Calu3 (cell line): Measurements from ENCODE around the gene SLC16A9. TPM values are rescaled to one million over a fixed set of nuclear protein-coding genes. Genes with fewer than 3 reads are reported as not detected.
"Not testable (repeated sequence)": the region's sequence is repeated elsewhere in the genome, so short reads cannot be mapped to it uniquely, and the experiment has no call there.

ENCODE experiments used
- BruUV-seq: library from RNA; stranded (reverse); fragments of 400-500 nt; replicated peaks from 2 replicates; lab custom pipeline; 2021; lab: Mats Ljungman, UMichigan
- CTCF ChIA-PET: fragments of 300-600 bp; sonication (Branson Sonifier 250); formaldehyde crosslinking; loops from one replicate; lab custom pipeline; 2022; ENCODE audit warnings: antibody characterized with exemption; lab: Charles Lee
- DNase-seq: peaks from one replicate; pipeline ENCODE4 v3.0.0; 2022
- H3K27ac Mint-ChIP-seq: one replicate; pipeline ENCODE4 v1.8.0; 2022; ENCODE audit warnings: mixed read lengths; ENCODE audit not compliant: unreplicated experiment
- H3K27me3 Mint-ChIP-seq: one replicate; pipeline ENCODE4 v1.8.0; 2022; ENCODE audit warnings: mixed read lengths; ENCODE audit not compliant: unreplicated experiment
- H3K36me3 Mint-ChIP-seq: one replicate; pipeline ENCODE4 v1.8.0; 2022; ENCODE audit warnings: mild to moderate bottlenecking, moderate library complexity, mixed read lengths; ENCODE audit not compliant: insufficient read depth, unreplicated experiment
- H3K4me1 Mint-ChIP-seq: one replicate; pipeline ENCODE4 v1.8.0; 2022; ENCODE audit warnings: mild to moderate bottlenecking, low read depth, mixed read lengths; ENCODE audit not compliant: unreplicated experiment
- H3K4me3 Mint-ChIP-seq: one replicate; pipeline ENCODE4 v1.8.0; 2022; ENCODE audit warnings: mild to moderate bottlenecking, low read depth, moderate library complexity, mixed read lengths; ENCODE audit not compliant: unreplicated experiment
- H3K9me3 Mint-ChIP-seq: one replicate; pipeline ENCODE4 v1.8.0; 2022; ENCODE audit warnings: low read depth, mixed read lengths; ENCODE audit not compliant: unreplicated experiment
- intact Hi-C: fragments of 100-400 bp; cut with micrococcal nuclease; formaldehyde crosslinking; loops from one replicate; pipeline ENCODE4 v1.10.0; 2022; ENCODE audit not compliant: unreplicated experiment
- total RNA-seq: library from RNA; stranded (reverse); gene quantifications from 2 replicates; pipeline ENCODE4 v1.2.3, GENCODE V29; 2022
- TF ChIP-seq, protein P1 (sequence below): fragments of 200-600 bp; IDR thresholded peaks from one replicate; pipeline ENCODE4 v1.8.0; 2022; ENCODE audit warnings: antibody characterized with exemption; ENCODE audit not compliant: unreplicated experiment

Gene SLC16A9
- total RNA-seq, 1 experiment from 2014 or later = 2.2 TPM

- H3K4me3 Mint-ChIP-seq = no peak overlapping the region
- no peaks in the 10 kb centered on the region for H3K9me3 Mint-ChIP-seq
- no peak overlapping the region for H3K27ac Mint-ChIP-seq
- TF ChIP-seq, protein P1, sequence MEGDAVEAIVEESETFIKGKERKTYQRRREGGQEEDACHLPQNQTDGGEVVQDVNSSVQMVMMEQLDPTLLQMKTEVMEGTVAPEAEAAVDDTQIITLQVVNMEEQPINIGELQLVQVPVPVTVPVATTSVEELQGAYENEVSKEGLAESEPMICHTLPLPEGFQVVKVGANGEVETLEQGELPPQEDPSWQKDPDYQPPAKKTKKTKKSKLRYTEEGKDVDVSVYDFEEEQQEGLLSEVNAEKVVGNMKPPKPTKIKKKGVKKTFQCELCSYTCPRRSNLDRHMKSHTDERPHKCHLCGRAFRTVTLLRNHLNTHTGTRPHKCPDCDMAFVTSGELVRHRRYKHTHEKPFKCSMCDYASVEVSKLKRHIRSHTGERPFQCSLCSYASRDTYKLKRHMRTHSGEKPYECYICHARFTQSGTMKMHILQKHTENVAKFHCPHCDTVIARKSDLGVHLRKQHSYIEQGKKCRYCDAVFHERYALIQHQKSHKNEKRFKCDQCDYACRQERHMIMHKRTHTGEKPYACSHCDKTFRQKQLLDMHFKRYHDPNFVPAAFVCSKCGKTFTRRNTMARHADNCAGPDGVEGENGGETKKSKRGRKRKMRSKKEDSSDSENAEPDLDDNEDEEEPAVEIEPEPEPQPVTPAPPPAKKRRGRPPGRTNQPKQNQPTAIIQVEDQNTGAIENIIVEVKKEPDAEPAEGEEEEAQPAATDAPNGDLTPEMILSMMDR = no peak
- peaks cover 14% of the 10 kb centered on the region for H3K27me3 Mint-ChIP-seq
- no peaks in the 10 kb centered on the region for H3K4me1 Mint-ChIP-seq
- no TSS peak for BruUV-seq
- DNase-seq = no peak
- CTCF ChIA-PET = no interaction called here
- intact Hi-C loops = no loop called here
- H3K36me3 Mint-ChIP-seq = no peaks in the 10 kb centered on the region
Measured at GRCh38 chr10:59734014-59734462, 24.4 kb upstream of the SLC16A9 start.

DNA sequence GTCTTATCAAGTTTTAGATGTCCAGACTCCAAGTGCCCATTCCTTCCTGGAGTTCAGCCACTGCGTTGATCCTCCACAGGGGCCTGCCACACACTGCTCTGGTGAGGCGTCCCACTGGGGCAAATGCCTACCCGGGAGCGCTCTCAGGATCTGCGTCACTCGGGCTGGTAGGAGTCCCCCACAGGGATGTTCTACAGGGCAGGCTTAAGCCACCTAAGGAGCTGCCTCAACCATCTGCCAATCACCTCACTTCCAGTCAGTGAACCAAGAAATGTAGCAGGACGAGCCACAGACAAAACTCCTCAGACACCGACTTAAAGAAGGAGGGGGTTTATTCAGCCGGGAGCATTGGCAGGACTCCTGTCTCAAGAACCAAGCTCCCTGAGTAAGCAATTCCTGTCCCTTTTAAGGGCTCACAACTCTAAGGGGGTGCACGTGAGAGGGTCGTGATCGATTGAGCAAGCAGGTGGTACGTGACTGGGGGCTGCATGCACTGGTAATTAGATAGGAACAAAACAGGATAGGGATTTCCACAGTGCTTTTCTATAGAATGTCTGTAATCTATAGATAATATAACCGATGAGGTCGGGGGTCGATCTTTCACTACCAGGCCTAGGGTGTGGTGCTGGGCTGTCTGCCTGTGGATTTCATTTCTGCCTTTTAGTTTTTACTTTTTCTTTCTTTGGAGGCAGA lies 23.8 kb upstream of the SLC16A9 start:
- H3K9me3 Mint-ChIP-seq, H3K36me3 Mint-ChIP-seq, H3K4me3 Mint-ChIP-seq, DNase-seq, intact Hi-C loops, H3K27ac Mint-ChIP-seq, CTCF ChIA-PET, H3K4me1 Mint-ChIP-seq, BruUV-seq: not testable (repeated sequence)
- peaks cover 14% of the 10 kb centered on the region for H3K27me3 Mint-ChIP-seq

- DNase-seq, H3K36me3 Mint-ChIP-seq, intact Hi-C loops, H3K9me3 Mint-ChIP-seq, CTCF ChIA-PET, H3K4me3 Mint-ChIP-seq, BruUV-seq, H3K4me1 Mint-ChIP-seq, H3K27ac Mint-ChIP-seq: not testable (repeated sequence)
- H3K27me3 Mint-ChIP-seq = peaks cover 14% of the 10 kb centered on the region
Measured at GRCh38 chr10:59732849-59733248, 23.2 kb upstream of the SLC16A9 start.

DNA sequence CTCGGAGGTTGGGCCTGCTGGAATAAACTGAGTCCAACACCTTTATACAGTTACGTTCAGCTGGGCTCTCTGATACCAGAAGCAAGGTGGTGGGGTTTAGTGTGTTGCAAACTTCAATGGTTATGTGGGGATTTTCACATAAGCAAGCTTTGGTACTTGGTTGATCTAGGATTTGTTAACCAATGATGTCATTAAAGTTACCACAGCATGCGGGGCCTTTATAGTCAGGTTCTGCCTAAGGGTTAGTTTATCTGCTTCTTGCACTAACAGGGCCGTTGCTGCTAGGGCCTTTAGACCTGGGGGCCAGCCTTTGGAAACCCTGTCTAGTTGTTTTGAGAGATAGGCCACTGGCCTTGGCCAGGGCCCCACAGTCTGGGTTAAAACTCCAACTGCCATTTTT lies 19.5 kb upstream of the SLC16A9 start:
- not testable (repeated sequence) for H3K36me3 Mint-ChIP-seq, BruUV-seq
- H3K27me3 Mint-ChIP-seq = peaks cover 14% of the 10 kb centered on the region

GRCh38 chr10:59724098-59724938 lies 14.7 kb upstream of the SLC16A9 start:
- DNase-seq = no peak
- TF ChIP-seq, protein P1 = no peak
- intact Hi-C loops = no loop called here
- no peak overlapping the region for H3K27ac Mint-ChIP-seq
- H3K9me3 Mint-ChIP-seq = no peaks in the 10 kb centered on the region
- CTCF ChIA-PET = no interaction called here
- no peaks in the 10 kb centered on the region for H3K36me3 Mint-ChIP-seq
- H3K4me3 Mint-ChIP-seq = no peak overlapping the region
- no peaks in the 10 kb centered on the region for H3K27me3 Mint-ChIP-seq
- peaks cover 20% of the 10 kb centered on the region for H3K4me1 Mint-ChIP-seq
- no TSS peak for BruUV-seq

More for the DNA sequence above, 19.5 kb upstream of the SLC16A9 start:
- H3K4me3 Mint-ChIP-seq, DNase-seq, CTCF ChIA-PET, H3K9me3 Mint-ChIP-seq, intact Hi-C loops, H3K27ac Mint-ChIP-seq: not testable (repeated sequence)
- peaks cover 13% of the 10 kb centered on the region for H3K4me1 Mint-ChIP-seq
